ENCODE results near the gene RBM39. TPM values are rescaled to one million over a fixed set of nuclear protein-coding genes. Genes with fewer than 3 reads are reported as not detected.
"Not testable (repeated sequence)": the region's sequence is repeated elsewhere in the genome, so short reads cannot be mapped to it uniquely, and the experiment has no call there.

Gene RBM39
- total RNA-seq: 100 to 1,000 TPM; 303 to 307 TPM

GRCh38 chr20:35741892-35742740 lies at the start of gene RBM39:
RBM39 (minus strand) TSS chr20:35742260; CDS start chr20:35740874, 1,386 bp downstream.
- ChIA-PET POLR2A (interaction anchor here (0.7 to 6.9 kb wide), 14 partner anchors 14 to 287 kb away, joined by 3 to 119 read pairs (median 4); partner anchors contain the start of genes CEP250, CPNE1, NFS1 and PHF20), CTCF (interaction anchor here (0.6 to 2.8 kb wide), 7 partner anchors 10 to 124 kb away, joined by 3 to 18 read pairs (median 3); partner anchors contain the start of genes PHF20 and ROMO1)

GRCh38 chr20:35791821-35792220 lies 49.8 kb upstream of the RBM39 start:
- POLR2A ChIA-PET: no interaction called here
- CTCF ChIA-PET: no interaction called here

GRCh38 chr20:35791097-35791496 lies 49.0 kb upstream of the RBM39 start:
- ChIA-PET CTCF (interaction anchor here (0.6 kb wide), 1 partner anchor 94 kb away, joined by 3 read pairs; no protein-coding TSS in a partner anchor), POLR2A (no interaction called here)

DNA sequence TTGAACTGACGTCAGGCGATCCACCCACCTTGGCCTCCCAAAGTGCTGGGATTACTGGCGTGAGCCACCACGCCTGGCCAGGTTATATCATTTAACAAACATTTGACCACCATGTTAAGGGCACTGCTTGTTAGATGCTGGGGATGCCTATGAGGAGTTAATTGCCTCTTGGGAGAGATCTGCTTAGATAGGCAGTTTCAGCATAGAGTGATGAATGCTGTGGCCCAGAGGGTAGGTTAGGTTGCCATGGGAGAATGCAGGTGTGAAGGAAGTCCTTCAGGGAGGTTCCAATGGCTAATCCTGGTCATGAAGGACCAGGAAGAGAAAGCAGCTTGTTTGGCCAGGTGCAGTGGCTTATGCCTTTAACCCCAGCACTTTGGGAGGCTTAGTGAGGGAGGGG lies 46.7 kb upstream of the RBM39 start:
- CTCF ChIA-PET: no interaction called here
- POLR2A ChIA-PET: no interaction called here

DNA sequence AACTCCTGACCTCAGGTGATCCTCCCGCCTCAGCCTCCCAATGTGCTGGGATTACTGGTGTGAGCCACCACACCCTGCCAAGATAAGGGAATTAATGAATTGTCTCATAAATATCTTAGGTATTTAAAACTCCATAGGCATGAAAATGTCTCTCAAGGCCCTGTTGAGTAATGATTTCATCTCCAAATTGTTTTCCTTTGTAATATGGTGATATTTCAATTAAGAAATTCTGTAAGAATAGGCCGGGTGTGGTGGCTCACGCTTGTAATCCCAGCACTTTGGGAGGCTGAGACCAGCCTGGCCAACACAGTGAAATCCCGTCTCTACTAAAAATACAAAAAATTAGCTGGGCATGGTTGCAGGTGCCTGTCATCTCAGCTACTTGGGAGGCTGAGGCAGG lies 43.5 kb upstream of the RBM39 start:
- CTCF ChIA-PET, POLR2A ChIA-PET: not testable (repeated sequence)

DNA sequence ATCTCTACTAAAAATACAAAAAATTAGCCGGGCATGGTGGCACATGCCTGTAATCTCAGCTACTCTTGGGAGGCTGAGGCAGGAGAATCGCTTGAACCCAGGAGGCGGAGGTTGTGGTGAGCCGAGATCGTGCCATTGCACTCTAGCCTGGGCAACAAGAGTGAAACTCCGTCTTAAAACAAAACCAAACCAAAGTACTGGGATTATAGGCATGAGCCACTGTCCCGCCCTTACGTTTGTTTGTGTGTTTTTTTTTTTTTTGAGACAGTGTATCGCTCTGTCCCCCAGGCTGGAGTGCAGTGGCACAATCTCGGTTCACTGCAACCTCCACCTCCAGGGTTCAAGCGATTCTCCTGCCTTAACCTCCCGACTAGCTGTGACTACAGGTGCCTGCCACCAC lies 41.8 kb upstream of the RBM39 start:
- CTCF ChIA-PET, POLR2A ChIA-PET: not testable (repeated sequence)

DNA sequence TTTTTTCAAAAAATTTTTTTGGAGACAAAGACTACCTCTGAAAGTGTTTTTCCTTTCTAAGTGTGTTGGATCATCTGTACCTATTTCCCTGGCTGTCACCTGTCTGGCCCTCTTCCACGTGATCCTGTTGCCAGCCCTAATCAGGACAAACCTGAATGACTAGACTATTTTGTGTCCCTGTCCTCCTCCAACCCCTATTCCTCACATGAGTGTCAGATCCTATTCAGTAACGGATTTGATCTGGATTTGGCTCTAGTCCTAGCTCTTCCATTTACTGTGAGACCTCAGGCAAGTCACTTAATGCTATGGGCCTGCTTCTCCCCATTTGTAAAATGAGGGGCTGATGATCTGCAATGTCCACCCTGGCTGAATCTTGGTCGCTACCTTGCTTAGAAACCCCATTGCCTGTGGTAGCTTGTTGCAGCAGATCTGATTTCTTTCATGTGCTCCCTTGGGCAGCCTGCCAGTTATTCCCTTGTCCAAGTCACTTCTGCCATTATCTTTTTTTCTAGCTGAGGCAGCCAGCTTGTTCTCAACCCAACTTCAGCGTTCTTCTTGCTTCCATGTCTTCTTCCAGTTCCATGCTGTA lies 34.5 kb upstream of the RBM39 start:
- POLR2A ChIA-PET: no interaction called here
- CTCF ChIA-PET: no interaction called here

DNA sequence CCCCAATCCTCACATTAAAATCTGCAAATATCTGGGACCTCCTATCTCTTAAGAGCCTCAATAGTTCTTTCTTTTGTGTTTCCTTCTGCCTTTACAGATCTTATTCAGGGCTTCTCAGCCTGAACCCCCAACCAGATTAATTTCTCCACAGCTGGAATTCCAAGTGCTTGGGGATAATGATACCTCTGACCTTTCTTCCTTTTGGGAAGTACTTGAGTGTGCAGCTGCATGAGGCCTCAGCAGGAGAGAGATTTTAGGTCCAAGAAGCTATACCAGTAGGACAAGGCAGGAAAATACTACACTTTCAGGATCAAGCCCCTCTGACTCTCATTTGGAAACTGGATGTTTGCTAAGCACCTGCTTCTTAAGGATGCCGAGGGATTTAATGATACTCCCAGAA lies 32.3 kb upstream of the RBM39 start:
- ChIA-PET CTCF (no interaction called here), POLR2A (no interaction called here)

DNA sequence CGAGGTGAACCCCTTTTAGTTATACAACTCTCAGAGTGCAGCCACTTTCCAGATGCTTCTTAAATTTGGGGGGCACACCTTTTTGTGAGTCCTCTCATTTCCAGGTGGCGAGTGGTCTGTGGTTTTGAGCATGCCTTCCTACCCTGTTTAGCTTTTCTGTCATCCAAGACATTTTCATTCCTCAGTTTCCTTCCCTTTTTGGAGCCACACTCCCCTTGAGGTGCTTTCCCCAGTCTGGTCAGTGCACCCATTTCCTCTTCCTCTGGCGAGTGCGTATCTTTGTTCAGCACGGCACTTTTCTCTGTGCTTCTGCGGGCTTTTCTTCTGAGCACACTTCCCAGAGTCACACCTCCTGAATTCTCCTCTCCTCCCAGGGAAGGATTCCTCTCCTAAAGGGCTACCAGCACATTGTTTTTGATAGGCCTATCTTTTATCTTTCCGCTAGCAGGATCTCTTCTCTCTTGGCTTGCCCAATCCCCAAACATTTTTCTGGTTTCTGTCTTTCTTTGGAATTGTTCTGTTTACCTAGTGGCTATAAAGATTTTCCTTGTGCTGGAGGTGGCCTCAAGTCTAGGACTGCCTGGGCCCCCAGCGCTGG lies 31.2 kb upstream of the RBM39 start:
- POLR2A ChIA-PET: interaction anchor here (0.7 to 7.0 kb wide), 4 partner anchors 32 to 821 kb away, joined by 3 to 119 read pairs (median 10); partner anchors contain the start of genes RBM39 and SCAND1
- CTCF ChIA-PET: interaction anchor here (1.3 to 3.3 kb wide), 2 partner anchors 30 to 62 kb away, joined by 3 to 18 read pairs; partner anchors contain the start of gene RBM39

- ChIA-PET POLR2A (interaction anchor here (0.6 to 7.0 kb wide), 5 partner anchors 31 to 1779 kb away, joined by 3 to 119 read pairs (median 5); partner anchors contain the start of genes RALY, RBM39 and SCAND1), CTCF (interaction anchor here (0.7 to 3.3 kb wide), 4 partner anchors 30 to 182 kb away, joined by 3 to 18 read pairs (median 4); partner anchors contain the start of genes RBM39 and SCAND1)
Measured at GRCh38 chr20:35772563-35773058, 30.6 kb upstream of the RBM39 start.

- CTCF ChIA-PET: interaction anchor here (0.7 to 3.3 kb wide), 4 partner anchors 29 to 183 kb away, joined by 3 to 18 read pairs (median 4); partner anchors contain the start of genes RBM39 and SCAND1
- POLR2A ChIA-PET: interaction anchor here (0.6 to 7.0 kb wide), 4 partner anchors 30 to 1778 kb away, joined by 3 to 119 read pairs (median 12); partner anchors contain the start of genes RALY, RBM39 and SCAND1
Measured at GRCh38 chr20:35771689-35772562, 29.9 kb upstream of the RBM39 start, which contains the start of gene PHF20. PHF20 (plus strand) TSS chr20:35772015; CDS start chr20:35801523, 29,508 bp downstream.

DNA sequence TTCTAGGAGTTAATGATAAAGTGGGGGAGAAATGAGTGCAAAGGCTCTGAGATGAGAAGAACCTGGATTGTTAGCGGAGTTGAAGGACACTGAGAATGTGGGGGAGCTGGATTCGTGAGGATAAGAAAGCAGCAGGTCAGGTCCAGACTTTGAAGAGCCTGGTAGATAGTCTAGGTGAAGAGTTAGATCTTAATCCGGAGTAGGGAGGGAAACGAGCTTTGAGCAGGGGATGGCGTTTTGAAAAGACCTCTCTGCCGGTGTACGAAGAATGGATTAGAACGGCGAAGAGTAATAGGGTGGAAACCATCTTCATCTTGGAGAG lies 29.3 kb upstream of the RBM39 start:
- CTCF ChIA-PET: interaction anchor here (1.9 to 3.3 kb wide), 2 partner anchors 28 to 183 kb away, joined by 5 to 18 read pairs; partner anchors contain the start of genes RBM39 and SCAND1

DNA sequence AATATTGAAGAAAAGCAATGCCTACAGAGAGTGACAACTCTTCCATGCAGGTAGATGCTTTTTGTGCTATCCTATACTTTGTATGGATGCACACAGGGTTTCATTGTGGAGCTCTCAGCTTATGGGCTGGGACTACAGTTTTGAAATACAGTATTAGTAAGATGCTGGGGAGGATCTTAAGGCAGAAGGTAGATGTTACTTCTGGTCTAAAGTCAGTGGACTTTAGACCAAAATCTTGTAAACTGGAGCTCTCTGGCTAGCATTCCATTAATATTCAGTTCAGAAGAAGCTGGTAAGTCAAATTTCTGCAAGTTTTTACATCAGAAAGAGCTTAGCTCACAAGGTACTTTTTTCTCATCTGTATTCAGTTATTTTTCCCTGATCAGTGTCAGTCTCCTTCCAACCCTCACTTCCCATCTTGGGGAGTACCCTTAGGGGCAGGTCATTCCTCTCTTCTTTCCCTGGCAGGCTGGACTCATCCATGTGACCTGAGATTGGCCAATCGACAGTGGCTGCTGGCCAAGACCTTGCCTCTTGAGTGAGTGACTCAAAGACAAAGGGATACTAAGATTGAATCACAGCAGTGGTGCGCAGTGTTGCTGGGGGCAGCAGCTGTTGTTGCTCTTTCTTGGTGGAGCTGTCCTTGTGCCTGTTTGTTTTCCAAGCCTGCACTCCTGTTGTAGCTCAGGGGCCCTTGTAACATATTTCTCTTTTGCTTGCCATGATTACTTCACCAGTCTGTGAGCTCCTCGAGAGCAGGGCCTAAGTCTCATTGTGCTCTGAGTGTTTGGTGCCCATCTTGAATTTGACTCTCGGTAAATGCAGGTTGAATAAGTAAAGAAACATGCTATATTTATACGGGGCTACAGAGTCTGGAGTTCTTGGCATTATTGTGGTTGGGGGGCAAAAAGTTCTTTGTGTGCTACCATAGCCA lies 26.9 kb upstream of the RBM39 start:
- ChIA-PET POLR2A (interaction anchor here (0.6 to 7.0 kb wide), 3 partner anchors 27 to 108 kb away, joined by 3 to 119 read pairs (median 4); partner anchors contain the start of gene RBM39), CTCF (interaction anchor here (0.5 to 2.0 kb wide), 4 partner anchors 18 to 31 kb away, joined by 3 to 9 read pairs (median 4); partner anchors contain the start of gene RBM39)

More for the DNA sequence above, 29.3 kb upstream of the RBM39 start:
- POLR2A ChIA-PET: interaction anchor here (2.6 to 7.0 kb wide), 2 partner anchors 30 to 183 kb away, joined by 18 to 119 read pairs; partner anchors contain the start of genes RBM39 and SCAND1

GRCh38 chr20:35767683-35768481 lies 25.8 kb upstream of the RBM39 start:
- POLR2A ChIA-PET: interaction anchor here (0.7 to 7.0 kb wide), 3 partner anchors 18 to 1625 kb away, joined by 7 to 119 read pairs (median 9); partner anchors contain the start of gene RBM39

GRCh38 chr20:35766843-35767242 lies 24.8 kb upstream of the RBM39 start:
- CTCF ChIA-PET: no interaction called here
- POLR2A ChIA-PET: interaction anchor here (7.0 kb wide), 1 partner anchor 25 kb away, joined by 119 read pairs; the partner anchor contains the start of gene RBM39

More at GRCh38 chr20:35767683-35768481, 25.8 kb upstream of the RBM39 start:
- CTCF ChIA-PET: interaction anchor here (0.8 to 2.0 kb wide), 3 partner anchors 16 to 25 kb away, joined by 3 to 9 read pairs (median 4); partner anchors contain the start of gene RBM39

DNA sequence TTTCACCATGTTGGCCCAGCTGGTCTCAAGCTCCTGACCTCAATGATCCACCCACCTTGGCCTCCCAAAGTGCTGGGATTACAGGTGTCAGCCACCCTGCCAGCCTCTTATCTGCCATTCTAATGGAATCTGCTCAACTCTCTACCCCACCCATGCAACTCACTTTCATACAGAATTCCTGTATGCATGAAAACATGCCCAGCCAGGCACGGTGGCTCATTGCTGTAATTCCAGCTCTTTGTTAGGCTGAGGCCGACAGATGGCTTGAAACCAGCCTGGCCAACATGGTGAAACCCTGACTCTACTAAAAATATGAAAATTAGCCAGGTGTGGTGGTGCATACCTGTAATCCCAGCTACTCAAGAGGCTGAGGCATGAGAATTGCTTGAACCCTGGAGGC lies 22.9 kb upstream of the RBM39 start:
- CTCF ChIA-PET, POLR2A ChIA-PET: not testable (repeated sequence)

Data from activated CD8-positive, alpha-beta memory T cell treated with anti-CD3 and anti-CD28 coated beads for 36 hours (primary cell).